Prostate gland (tissue), 2 donors: Measurements from ENCODE around the gene SLC43A2. TPM values are rescaled to one million over a fixed set of nuclear protein-coding genes. Genes with fewer than 3 reads are reported as not detected.

Experiments
- DNase-seq: peaks from one replicate; pipeline ENCODE4 v3.0.0-alpha.2; 2019; ENCODE audit warnings: low spot score
- H3K27ac ChIP-seq, 2 donors: fragments of 200-600 bp; sonication (generic); 2 replicates each; pipeline ENCODE4 v1.5.1; 2017 to 2019
- H3K27me3 ChIP-seq: fragments of 200-600 bp; sonication (generic); replicated peaks from 2 replicates; pipeline ENCODE4 v1.5.1; 2019; ENCODE audit not compliant: insufficient read depth
- H3K36me3 ChIP-seq, 2 donors: fragments of 200-600 bp; sonication (generic); 1 replicate in 1 of 2; 2 replicates in 1 of 2; pipeline versions ENCODE4 v1.5.1 to v1.8.1; 2017 to 2019
- H3K4me1 ChIP-seq: fragments of 200-600 bp; sonication (generic); replicated peaks from 2 replicates; pipeline ENCODE4 v1.5.1; 2019
- H3K4me3 ChIP-seq, 2 donors: fragments of 200-600 bp; sonication (generic); 2 replicates each; pipeline ENCODE4 v1.5.1; 2017 to 2019
- H3K9me3 ChIP-seq: fragments of 200-600 bp; sonication (generic); 2 replicates; pipeline ENCODE4 v1.5.1; 2017
- CTCF ChIP-seq, 4 experiments: fragments of 200-600 bp in 2 of 4; fragments of 450-650 bp in 2 of 4; sonication (generic) in 2 of 4; IDR thresholded peaks; 1 replicate in 3 of 4; 2 replicates in 1 of 4; pipeline ENCODE4 v1.5.1; 2016 to 2019; ENCODE audit warnings: antibody characterized with exemption in 4 of 4, mild to moderate bottlenecking in 2 of 4, moderate library complexity in 2 of 4
- POLR2A ChIP-seq: fragments of 450-650 bp; IDR thresholded peaks from one replicate; pipeline ENCODE4 v1.6.1; 2016; ENCODE audit warnings: antibody characterized with exemption, mild to moderate bottlenecking
- POLR2AphosphoS5 ChIP-seq: sonication (generic); formaldehyde crosslinking; IDR thresholded peaks from one replicate; pipeline ENCODE4 v1.6.1; 2017; ENCODE audit warnings: antibody characterized with exemption
- whole genome bisulfite sequencing: methylation state at CpG from one replicate; pipeline ENCODE4 v1.1.5; 2018; 5-methylcytosine and 5-hydroxymethylcytosine counted together
- intact Hi-C: fragments of 100-400 bp; cut with DNase I; formaldehyde crosslinking; loops from one replicate; pipeline ENCODE4 v1.14.2; 2022
- total RNA-seq, 2 donors: library from RNA; depleted of rRNA; stranded (reverse); fragments of >200 nt; gene quantifications; one replicate each; pipeline ENCODE4 v1.1.0, GENCODE V29; 2016

The SLC43A2 gene
- total RNA-seq, 2 donors from 2014 or later: 11.8 to 14.8 TPM

GRCh38 chr17:1590029-1590746 lies 38.4 kb downstream of the SLC43A2 start:
- no peak overlapping the region for H3K4me3 ChIP-seq
- no peaks in the 10 kb centered on the region for H3K27me3 ChIP-seq
- no peak for DNase-seq
- WGBS: 54% methylated on average over 18 of the region's 19 CpGs
- H3K9me3 ChIP-seq: no peaks in the 10 kb centered on the region
- TF ChIP-seq POLR2A: no peak
- TF ChIP-seq POLR2AphosphoS5: peak; percentile 23
- intact Hi-C loops: loop anchor here (5.0 kb wide), 1 partner anchor 37 kb away; the partner anchor contains the start of gene SLC43A2
- H3K36me3 ChIP-seq: no peaks in the 10 kb centered on the region
- H3K27ac ChIP-seq: peak overlapping the region in 1 of 2 donors; percentile 44
- H3K4me1 ChIP-seq: no peaks in the 10 kb centered on the region

DNA sequence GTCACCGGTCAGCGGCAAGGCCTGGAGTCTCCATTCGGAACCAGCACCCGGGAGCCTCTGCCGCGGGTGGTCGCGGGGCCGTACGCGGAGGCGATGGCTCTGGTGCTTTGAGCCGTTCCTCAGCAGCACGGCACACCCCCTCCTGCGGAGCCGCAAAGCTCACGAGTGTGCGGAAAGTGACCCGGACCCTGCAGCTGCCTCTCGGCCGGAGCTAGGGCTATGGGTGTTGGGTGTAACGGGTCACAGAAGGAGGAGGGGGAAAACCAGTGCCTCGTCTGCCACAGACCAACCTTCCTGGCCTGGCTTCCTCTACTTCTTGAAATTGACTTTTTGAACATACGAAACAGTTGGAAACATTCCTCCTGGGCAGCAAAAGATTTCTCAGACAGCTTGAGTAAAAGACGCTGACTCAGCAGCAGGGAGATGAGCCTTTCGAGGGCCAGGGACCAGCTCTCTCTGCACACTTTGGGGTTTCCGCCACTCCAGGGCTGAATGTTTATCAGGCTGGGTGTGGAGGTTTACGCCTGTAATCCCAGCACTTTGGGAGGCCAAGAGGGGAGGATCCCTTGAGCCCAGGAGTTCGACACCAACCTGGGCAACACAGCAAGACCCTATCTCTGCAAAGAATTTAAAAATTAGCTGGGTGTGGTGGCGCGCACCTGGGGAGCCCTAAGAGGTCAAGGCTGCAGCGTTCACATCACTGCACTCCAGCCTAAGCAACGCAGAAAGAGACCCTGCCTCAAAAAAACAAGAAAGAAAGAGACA lies 39.6 kb downstream of the SLC43A2 start:
- intact Hi-C loops: no loop called here
- no peak for DNase-seq
- Histone ChIP-seq H3K9me3 (no peaks in the 10 kb centered on the region), H3K36me3 (no peaks in the 10 kb centered on the region), H3K27me3 (no peaks in the 10 kb centered on the region), H3K4me1 (no peaks in the 10 kb centered on the region), H3K4me3 (no peak overlapping the region), H3K27ac (no peak overlapping the region)
- WGBS: 88% methylated on average over 33 of the region's 33 CpGs
- TF ChIP-seq CTCF (IDR thresholded peaks at IDR 0.05) (no peak), POLR2AphosphoS5 (no peak), POLR2A (no peak)

GRCh38 chr17:1584167-1584566 lies 44.5 kb downstream of the SLC43A2 start:
- intact Hi-C loops: no loop called here
- DNase-seq: no peak
- 96% methylated on average over 14 of the region's 14 CpGs for WGBS
- no peaks in the 10 kb centered on the region for H3K27me3 ChIP-seq
- no peak overlapping the region for H3K27ac ChIP-seq
- H3K4me3 ChIP-seq: no peak overlapping the region
- no peaks in the 10 kb centered on the region for H3K4me1 ChIP-seq
- H3K36me3 ChIP-seq: no peaks in the 10 kb centered on the region
- H3K9me3 ChIP-seq: no peaks in the 10 kb centered on the region
- TF ChIP-seq CTCF (IDR thresholded peaks at IDR 0.05) (no peak), POLR2A (no peak), POLR2AphosphoS5 (no peak)

- intact Hi-C loops: no loop called here
Observed at GRCh38 chr17:1583556-1583955, 45.1 kb downstream of the SLC43A2 start.

More at GRCh38 chr17:1583556-1583955, 45.1 kb downstream of the SLC43A2 start:
- Histone ChIP-seq H3K27ac (no peak overlapping the region), H3K9me3 (no peaks in the 10 kb centered on the region), H3K36me3 (no peaks in the 10 kb centered on the region), H3K27me3 (no peaks in the 10 kb centered on the region), H3K4me1 (no peaks in the 10 kb centered on the region), H3K4me3 (no peak overlapping the region)
- TF ChIP-seq POLR2A (no peak), POLR2AphosphoS5 (no peak), CTCF (IDR thresholded peaks at IDR 0.05) (no peak)
- WGBS: 74% methylated on average over 6 of the region's 6 CpGs
- DNase-seq: no peak
